Bronchial epithelial cell (primary cell): ENCODE results near the gene GLA. TPM values are rescaled to one million over a fixed set of nuclear protein-coding genes. Genes with fewer than 3 reads are reported as not detected.

Experiments
- DNase-seq: peaks from one replicate; pipeline ENCODE4 v3.0.0-alpha.2; 2010; ENCODE audit warnings: low read depth
- FAIRE-seq: peaks from 2 replicates; lab custom pipeline; 2011; peaks lifted over from hg19 to GRCh38; lab: Jason Lieb, UNC
- H3K27me3 ChIP-seq: 2 replicates; pipeline ENCODE4 v1.5.1; 2011; ENCODE audit warnings: low read length; ENCODE audit not compliant: control insufficient read depth, insufficient read depth
- H3K36me3 ChIP-seq: 2 replicates; pipeline ENCODE4 v1.5.1; 2011; ENCODE audit warnings: low read length; ENCODE audit not compliant: control insufficient read depth, insufficient read depth
- H3K4me3 ChIP-seq: 2 replicates; pipeline ENCODE4 v1.5.1; 2011; ENCODE audit warnings: mild to moderate bottlenecking, low read depth, low read length, control low read depth
- CTCF ChIP-seq: IDR thresholded peaks from 2 replicates; pipeline ENCODE4 v1.5.1; 2011; ENCODE audit warnings: mild to moderate bottlenecking, moderate library complexity, low read length, control low read depth, inconsistent platforms; ENCODE audit not compliant: insufficient read depth, severe bottlenecking
- total RNA-seq: library from RNA; depleted of rRNA; stranded (reverse); fragments of >200 nt; gene quantifications from 2 replicates; pipeline ENCODE4 v1.2.1, GENCODE V29; 2014

Gene GLA
- total RNA-seq, 1 donor from 2014 or later, result 15.0 TPM

GRCh38 chrX:101365301-101365795 is 42.4 kb downstream of the GLA start:
- Histone ChIP-seq H3K36me3 (no peaks in the 10 kb centered on the region), H3K27me3 (no peaks in the 10 kb centered on the region), H3K4me3 (no peak overlapping the region)
- FAIRE-seq (peak; percentile 50), DNase-seq (no peak)
- no peak for TF ChIP-seq CTCF

GRCh38 chrX:101362757-101363156 is 45.0 kb downstream of the GLA start:
- H3K4me3 ChIP-seq, result no peak overlapping the region
- FAIRE-seq, result no peak
- DNase-seq, result no peak
- no peaks in the 10 kb centered on the region for H3K27me3 ChIP-seq
- H3K36me3 ChIP-seq, result no peaks in the 10 kb centered on the region
- TF ChIP-seq CTCF, result no peak

GRCh38 chrX:101362116-101362515 is 45.6 kb downstream of the GLA start:
- H3K27me3 ChIP-seq, result no peaks in the 10 kb centered on the region
- H3K4me3 ChIP-seq, result no peak overlapping the region
- no peak for DNase-seq
- no peaks in the 10 kb centered on the region for H3K36me3 ChIP-seq
- no peak for TF ChIP-seq CTCF
- no peak for FAIRE-seq

- no peak for TF ChIP-seq CTCF
These were observed 47.3 kb downstream of the GLA start for GRCh38 chrX:101360390-101360789.

GRCh38 chrX:101359966-101360365 is 47.8 kb downstream of the GLA start:
- no peak for FAIRE-seq

More at GRCh38 chrX:101360390-101360789, 47.3 kb downstream of the GLA start:
- H3K36me3 ChIP-seq, result no peaks in the 10 kb centered on the region
- DNase-seq, result no peak
- H3K4me3 ChIP-seq, result no peak overlapping the region
- no peaks in the 10 kb centered on the region for H3K27me3 ChIP-seq
- no peak for FAIRE-seq

More at GRCh38 chrX:101359966-101360365, 47.8 kb downstream of the GLA start:
- Histone ChIP-seq H3K27me3 (no peaks in the 10 kb centered on the region), H3K4me3 (no peak overlapping the region), H3K36me3 (no peaks in the 10 kb centered on the region)
- DNase-seq, result peak; percentile 32
- no peak for TF ChIP-seq CTCF
